SK-N-MC (cell line): ENCODE data around the gene PTHLH.

Experiments
- EZH2 ChIP-seq: fragments of 200-600 bp; sonication (generic); IDR thresholded peaks from one replicate; pipeline ENCODE4 v1.6.1; 2017; ENCODE audit warnings: antibody characterized with exemption
- POLR2AphosphoS5 ChIP-seq: IDR thresholded peaks from 2 replicates; pipeline ENCODE4 v1.6.1; 2012; ENCODE audit warnings: mild to moderate bottlenecking, low read depth, low read length, borderline replicate concordance

DNA sequence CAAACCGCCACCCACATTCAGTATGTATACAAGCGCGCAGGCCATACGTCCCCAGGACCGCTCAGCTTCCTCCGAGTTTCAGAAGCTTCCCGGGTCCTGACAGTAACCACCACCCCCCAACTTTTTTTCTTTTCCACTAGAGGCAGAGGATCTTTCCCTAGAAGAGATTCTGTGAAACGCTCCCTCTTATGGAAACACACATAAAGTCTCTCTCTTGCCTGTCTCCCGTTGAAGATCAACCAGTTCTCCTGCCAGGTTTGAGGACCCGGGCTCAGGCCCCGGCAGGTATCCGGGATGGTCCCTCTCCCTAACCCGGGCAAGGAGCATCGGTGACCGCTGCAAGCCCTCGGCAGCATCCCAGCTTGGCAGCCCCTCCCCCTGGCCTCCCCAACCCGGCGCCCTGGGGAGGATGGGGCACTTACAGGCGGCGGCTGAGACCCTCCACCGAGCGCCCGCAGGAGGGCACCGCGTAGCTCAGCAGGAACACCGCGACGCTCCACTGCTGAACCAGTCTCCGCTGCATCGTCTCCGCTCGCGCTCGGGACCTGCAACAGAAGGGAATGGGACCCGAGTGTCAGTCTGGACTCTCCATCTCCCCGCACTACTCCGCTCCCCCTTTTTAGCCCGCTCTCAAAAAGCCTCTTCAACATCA is 3.4 kb downstream of the PTHLH start:
- TF ChIP-seq EZH2 (no peak), POLR2AphosphoS5 (no peak)
